Stomach smooth muscle (tissue), 2 donors: ENCODE data around the gene NR1H2.
"Not testable (repeated sequence)": the region's sequence is repeated elsewhere in the genome, so short reads cannot be mapped to it uniquely, and the experiment has no call there.

Experiments used
- H3K27ac ChIP-seq: one replicate; pipeline ENCODE4 v1.7.0; 2013; ENCODE audit warnings: mild to moderate bottlenecking, low read length, inconsistent platforms
- H3K27me3 ChIP-seq, 2 donors: one replicate each; pipeline ENCODE4 v1.7.0; 2013; ENCODE audit warnings: low read length in 2 of 2; ENCODE audit not compliant: insufficient read depth in 2 of 2, control insufficient read depth in 1 of 2
- H3K36me3 ChIP-seq, 2 donors: one replicate each; pipeline ENCODE4 v1.7.0; 2013; ENCODE audit warnings: low read length in 2 of 2; ENCODE audit not compliant: control insufficient read depth in 2 of 2, insufficient read depth in 2 of 2
- H3K4me1 ChIP-seq: one replicate; pipeline ENCODE4 v1.7.0; 2013; ENCODE audit warnings: low read length; ENCODE audit not compliant: control insufficient read depth, insufficient read depth
- H3K4me3 ChIP-seq, 2 donors: one replicate each; pipeline ENCODE4 v1.7.0; 2013; ENCODE audit warnings: low read length in 2 of 2
- H3K9ac ChIP-seq, 2 donors: one replicate each; pipeline ENCODE4 v1.7.0; 2013; ENCODE audit warnings: low read length in 2 of 2, mild to moderate bottlenecking in 1 of 2
- H3K9me3 ChIP-seq, 2 donors: one replicate each; pipeline ENCODE4 v1.7.0; 2013; ENCODE audit warnings: low read length in 2 of 2; ENCODE audit not compliant: control insufficient read depth in 2 of 2
- donor health status: healthy.
- donor health status: Pancreatic carcinoma.

NR1H2 gene

GRCh38 chr19:50349277-50350057 is 26.8 kb upstream of the NR1H2 start:
- H3K4me1 ChIP-seq, result no peaks in the 10 kb centered on the region
- peaks cover 0 to 7% of the 10 kb centered on the region in 2 donors for H3K9me3 ChIP-seq
- H3K4me3 ChIP-seq, result no peak overlapping the region
- no peaks in the 10 kb centered on the region for H3K36me3 ChIP-seq
- H3K27ac ChIP-seq, result no peak overlapping the region
- no peaks in the 10 kb centered on the region for H3K27me3 ChIP-seq
- H3K9ac ChIP-seq, result no peak overlapping the region

DNA sequence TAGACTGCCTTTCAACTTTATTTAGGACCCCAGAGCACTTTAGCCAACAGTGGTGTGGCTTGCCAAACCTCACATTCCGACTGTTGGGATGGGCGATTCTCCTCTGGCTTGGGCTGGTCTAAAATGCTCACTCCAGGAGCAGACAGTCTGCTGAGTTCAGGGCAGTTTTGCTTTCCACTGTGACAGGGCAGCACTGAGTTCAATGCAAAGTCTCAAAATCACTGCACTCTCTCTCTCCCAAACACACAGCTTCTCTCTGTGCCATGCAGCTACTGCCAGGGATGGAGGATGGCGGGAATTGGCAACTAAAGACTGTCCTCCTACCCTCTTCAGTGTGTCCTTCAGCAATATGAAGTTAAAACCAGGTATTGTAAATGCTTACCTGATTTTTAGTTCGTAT is 24.0 kb upstream of the NR1H2 start:
- Histone ChIP-seq H3K4me1 (peaks cover under 1% of the 10 kb centered on the region), H3K9ac (no peak overlapping the region), H3K27me3 (no peaks in the 10 kb centered on the region), H3K4me3 (no peak overlapping the region), H3K9me3 (no peaks in the 10 kb centered on the region), H3K27ac (no peak overlapping the region), H3K36me3 (no peaks in the 10 kb centered on the region)

DNA sequence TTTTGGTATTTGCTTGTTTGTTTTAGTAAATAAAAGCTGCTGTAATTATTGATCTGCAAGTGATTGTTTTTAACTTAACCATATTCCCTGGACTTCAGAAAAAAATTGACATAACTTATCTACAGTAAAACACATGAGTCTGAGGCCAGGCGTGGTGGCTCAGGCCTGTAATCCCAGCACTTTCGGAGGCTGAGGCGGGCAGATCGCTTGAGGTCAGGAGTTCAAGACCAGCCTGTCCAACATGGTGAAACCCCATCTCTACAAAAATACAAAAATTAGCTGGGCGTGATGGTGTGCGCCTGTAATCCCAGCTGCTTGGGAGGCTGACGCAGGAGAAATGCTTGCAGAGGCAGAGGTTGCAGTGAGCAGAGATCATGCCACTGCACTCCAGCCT is 22.8 kb upstream of the NR1H2 start:
- not testable (repeated sequence) for H3K9me3 ChIP-seq, H3K27me3 ChIP-seq, H3K9ac ChIP-seq, H3K27ac ChIP-seq, H3K4me1 ChIP-seq, H3K4me3 ChIP-seq, H3K36me3 ChIP-seq

DNA sequence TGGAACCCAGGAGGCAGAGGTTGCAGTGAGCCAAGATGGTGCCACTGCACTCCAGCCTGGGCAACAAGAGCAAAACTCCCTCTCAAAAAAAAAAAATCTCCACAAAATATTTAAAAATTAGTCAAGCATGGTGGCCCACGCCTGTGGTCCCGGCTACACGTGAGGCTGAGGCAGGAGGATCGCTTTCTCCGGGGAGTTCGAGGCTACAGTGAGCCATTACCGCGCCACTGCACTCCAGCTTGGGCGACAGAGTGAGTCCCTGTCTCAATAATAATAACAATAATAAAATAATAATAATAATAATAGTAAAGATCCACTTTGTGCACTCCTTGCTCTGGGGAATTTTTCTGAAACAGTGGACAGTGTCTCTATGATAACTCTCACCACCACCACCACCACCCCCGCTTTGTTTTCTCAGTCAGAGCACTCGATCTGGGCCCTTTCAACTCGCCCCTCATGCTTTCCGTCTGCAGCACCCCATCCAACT is 19.5 kb upstream of the NR1H2 start:
- H3K27ac ChIP-seq, result no peak overlapping the region
- H3K4me3 ChIP-seq, result peak overlapping the region in 1 of 2 donors; percentile 77
- H3K9ac ChIP-seq, result no peak overlapping the region

GRCh38 chr19:50357178-50358100 is 18.8 kb upstream of the NR1H2 start:
- Histone ChIP-seq H3K9ac (peak overlapping the region; percentile 82 to 84), H3K9me3 (no peaks in the 10 kb centered on the region), H3K27me3 (peaks cover 0 to 3% of the 10 kb centered on the region in 2 donors), H3K4me3 (peak overlapping the region; percentile 77 to 94), H3K4me1 (peaks cover 8% of the 10 kb centered on the region), H3K36me3 (no peaks in the 10 kb centered on the region), H3K27ac (peak overlapping the region; percentile 71)

More for the DNA sequence above, 19.5 kb upstream of the NR1H2 start:
- H3K27me3 ChIP-seq, result peaks cover 0 to 3% of the 10 kb centered on the region in 2 donors
- H3K9me3 ChIP-seq, result no peaks in the 10 kb centered on the region
- peaks cover 8% of the 10 kb centered on the region for H3K4me1 ChIP-seq
- H3K36me3 ChIP-seq, result no peaks in the 10 kb centered on the region

GRCh38 chr19:50358483-50359327 is 17.6 kb upstream of the NR1H2 start:
- Histone ChIP-seq H3K36me3 (no peaks in the 10 kb centered on the region), H3K4me3 (peak overlapping the region; percentile 62 to 77), H3K27ac (no peak overlapping the region), H3K9me3 (no peaks in the 10 kb centered on the region), H3K4me1 (peaks cover 8% of the 10 kb centered on the region), H3K9ac (peak overlapping the region; percentile 46 to 69), H3K27me3 (peaks cover 0 to 3% of the 10 kb centered on the region in 2 donors)

DNA sequence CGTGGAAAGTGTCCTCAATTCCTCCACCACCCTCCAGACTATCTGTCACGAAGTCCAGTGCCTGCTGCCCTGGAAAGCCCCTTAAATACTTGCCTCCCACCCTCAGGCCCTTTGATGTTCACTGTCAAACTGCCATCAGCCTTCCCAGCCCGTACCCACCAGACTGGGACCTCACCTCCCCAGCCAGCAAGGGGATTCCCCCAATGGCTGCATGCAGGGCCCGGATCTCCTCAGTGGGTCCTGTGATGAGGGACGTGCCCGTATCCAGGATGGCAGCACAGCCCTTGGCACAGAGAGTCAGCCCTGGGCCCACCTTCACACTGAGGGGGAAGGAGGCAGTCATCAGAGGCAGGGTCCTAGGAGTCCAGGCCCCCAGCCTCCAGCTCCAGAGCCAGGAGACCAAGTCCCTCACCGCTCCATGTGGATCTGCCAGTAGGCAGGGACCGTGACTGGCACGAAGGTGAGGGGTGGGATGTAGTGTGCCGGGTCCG is 16.9 kb upstream of the NR1H2 start:
- Histone ChIP-seq H3K4me1 (peaks cover 8% of the 10 kb centered on the region), H3K27ac (no peak overlapping the region), H3K9me3 (no peaks in the 10 kb centered on the region), H3K4me3 (no peak overlapping the region), H3K27me3 (peaks cover 0 to 3% of the 10 kb centered on the region in 2 donors), H3K9ac (no peak overlapping the region), H3K36me3 (no peaks in the 10 kb centered on the region)

DNA sequence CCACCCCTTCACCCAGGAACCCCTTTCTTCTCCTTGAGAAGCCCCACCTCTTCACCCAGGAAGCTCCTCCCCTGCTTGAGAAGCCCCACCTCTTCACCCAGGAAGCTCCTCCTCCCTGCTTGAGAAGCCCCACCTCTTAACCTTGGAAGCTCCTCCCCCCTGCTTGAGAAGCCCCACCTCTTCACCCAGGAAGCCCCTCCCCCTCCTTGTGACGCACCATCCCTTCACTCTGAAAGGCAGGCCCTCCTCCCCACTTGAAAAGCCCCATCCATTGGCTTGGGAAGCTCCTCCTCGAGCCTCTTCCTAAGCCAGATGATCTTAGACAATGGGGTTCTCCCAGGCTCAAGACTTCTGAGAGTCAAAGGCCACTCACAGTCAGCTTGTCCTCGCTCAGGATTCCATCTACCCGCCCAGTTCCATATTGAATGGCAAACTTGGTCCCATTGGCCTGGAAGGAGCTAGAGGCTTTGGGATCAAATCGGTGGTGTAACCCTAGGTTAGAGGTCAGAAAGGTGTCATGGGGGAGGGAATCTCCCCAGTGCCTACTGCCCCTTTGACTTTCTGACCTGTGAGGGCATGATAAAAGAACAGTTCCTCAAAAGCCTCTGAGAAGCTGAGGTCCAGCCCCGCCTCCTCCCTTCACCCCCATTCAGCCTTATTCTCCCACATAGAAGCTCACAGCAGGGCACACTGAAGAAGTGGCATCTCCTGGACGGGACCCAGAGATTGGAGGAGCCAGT is 14.8 kb upstream of the NR1H2 start:
- H3K27ac ChIP-seq, result no peak overlapping the region
- H3K9ac ChIP-seq, result no peak overlapping the region
- no peak overlapping the region for H3K4me3 ChIP-seq
- peaks cover 8% of the 10 kb centered on the region for H3K4me1 ChIP-seq
- no peaks in the 10 kb centered on the region for H3K9me3 ChIP-seq
- H3K36me3 ChIP-seq, result no peaks in the 10 kb centered on the region
- H3K27me3 ChIP-seq, result peaks cover 0 to 3% of the 10 kb centered on the region in 2 donors

GRCh38 chr19:50362030-50362412 is 14.2 kb upstream of the NR1H2 start:
- Histone ChIP-seq H3K27ac (no peak overlapping the region), H3K36me3 (no peaks in the 10 kb centered on the region), H3K4me3 (no peak overlapping the region), H3K9ac (no peak overlapping the region), H3K27me3 (peaks cover 0 to 3% of the 10 kb centered on the region in 2 donors), H3K9me3 (no peaks in the 10 kb centered on the region), H3K4me1 (peaks cover 8% of the 10 kb centered on the region)
